ENCODE measurements around the gene CDC42EP4.
A peak's percentile ranks its signal among the peaks of the same experiment; 100 is the strongest.

CDC42EP4 gene

GRCh38 chr17:73262676-73263642 lies 48.8 kb downstream of the CDC42EP4 start:
- TF ChIP-seq CTCF (conservative IDR thresholded peaks at IDR 0.05; ENCODE audit: low read depth, low read length): no peak
- DNase-seq (ENCODE audit: low read depth): no peak
- H3K4me3 ChIP-seq (ENCODE audit: low read depth, low read length): no peak overlapping the region

- DNase-seq (ENCODE audit: low read depth): peak; percentile 52
- no peak overlapping the region for H3K4me3 ChIP-seq (ENCODE audit: low read depth, low read length)
- no peak for TF ChIP-seq CTCF (conservative IDR thresholded peaks at IDR 0.05; ENCODE audit: low read depth, low read length)
These were observed 49.7 kb downstream of the CDC42EP4 start for GRCh38 chr17:73261952-73262675.

- no peak for TF ChIP-seq CTCF (conservative IDR thresholded peaks at IDR 0.05; ENCODE audit: low read depth, low read length)
- H3K4me3 ChIP-seq (ENCODE audit: low read depth, low read length): no peak within 1 kb of the TSS
These were observed 50.2 kb downstream of the CDC42EP4 start, which contains the start of gene CPSF4L for GRCh38 chr17:73261617-73261951. CPSF4L (minus strand) TSS chr17:73261880; CDS start chr17:73261818, 62 bp downstream.

GRCh38 chr17:73257516-73257915 lies 54.3 kb downstream of the CDC42EP4 start:
- no peak for TF ChIP-seq CTCF (conservative IDR thresholded peaks at IDR 0.05; ENCODE audit: low read depth, low read length)
- DNase-seq (ENCODE audit: low read depth): no peak
- H3K4me3 ChIP-seq (ENCODE audit: low read depth, low read length): no peak overlapping the region

More at GRCh38 chr17:73261617-73261951, 50.2 kb downstream of the CDC42EP4 start, which contains the start of gene CPSF4L:
- DNase-seq (ENCODE audit: low read depth): no peak

GRCh38 chr17:73256220-73256619 lies 55.6 kb downstream of the CDC42EP4 start:
- DNase-seq (ENCODE audit: low read depth): no peak
- TF ChIP-seq CTCF (conservative IDR thresholded peaks at IDR 0.05; ENCODE audit: low read depth, low read length): no peak
- H3K4me3 ChIP-seq (ENCODE audit: low read depth, low read length): no peak overlapping the region

GRCh38 chr17:73255671-73256181 lies 56.1 kb downstream of the CDC42EP4 start:
- peak; percentile 49 for DNase-seq (ENCODE audit: low read depth)
- no peak overlapping the region for H3K4me3 ChIP-seq (ENCODE audit: low read depth, low read length)

More at GRCh38 chr17:73255671-73256181, 56.1 kb downstream of the CDC42EP4 start:
- peak; percentile 100 for TF ChIP-seq CTCF (conservative IDR thresholded peaks at IDR 0.05; ENCODE audit: low read depth, low read length)
